HAP-1 (cell line): Measurements from ENCODE around the gene TLL1.

Experiments
- DNase-seq, 2 experiments: peaks; one replicate each; pipeline ENCODE4 v3.0.0-alpha.2; 2016 to 2020; ENCODE audit warnings: low spot score in 2 of 2
- H3K27me3 ChIP-seq: fragments of 250-450 bp; sonication (Bioruptor Pico); 2 replicates; pipeline ENCODE4 v1.5.1; 2020; ENCODE audit warnings: low read depth, mild to moderate bottlenecking, moderate library complexity
- H3K36me3 ChIP-seq: fragments of 250-450 bp; sonication (Bioruptor Pico); replicated peaks from 2 replicates; pipeline ENCODE4 v1.5.1; 2020; ENCODE audit warnings: mild to moderate bottlenecking
- H3K4me1 ChIP-seq: fragments of 250-450 bp; sonication (Bioruptor Pico); 2 replicates; pipeline ENCODE4 v1.5.1; 2020; ENCODE audit warnings: mild to moderate bottlenecking
- H3K4me3 ChIP-seq: fragments of 250-450 bp; sonication (Bioruptor Pico); 2 replicates; pipeline ENCODE4 v1.5.1; 2020; ENCODE audit warnings: mild to moderate bottlenecking, moderate library complexity
- H3K9me3 ChIP-seq: fragments of 250-450 bp; sonication (Bioruptor Pico); 2 replicates; pipeline ENCODE4 v1.5.1; 2020; ENCODE audit warnings: mild to moderate bottlenecking, moderate library complexity
- in situ Hi-C: fragments of 300-500 bp; cut with MboI; formaldehyde crosslinking; loops from 3 replicates; pipeline ENCODE4 v1.14.3; 2020; ENCODE audit warnings: low sequenced_read_pairs, inconsistent platforms, mixed read lengths

TLL1 gene

DNA sequence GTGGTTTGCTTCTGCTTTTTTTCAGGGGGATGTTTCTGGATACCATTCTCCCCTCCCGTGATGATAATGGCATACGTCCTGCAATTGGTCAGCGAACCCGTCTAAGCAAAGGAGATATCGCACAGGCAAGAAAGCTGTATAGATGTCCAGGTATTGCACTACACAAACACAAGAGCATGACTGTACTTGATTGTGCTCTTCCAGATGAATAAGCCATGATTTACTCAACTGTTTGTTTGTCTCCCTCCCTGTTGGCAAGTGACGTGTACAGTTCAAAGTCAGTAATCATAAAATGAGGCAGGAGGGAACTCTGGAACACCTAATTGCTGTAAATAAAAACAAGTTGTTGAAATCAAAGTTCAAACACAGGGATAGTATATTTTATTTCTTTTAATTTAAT, 141.4 kb downstream of the TLL1 start:
- Histone ChIP-seq H3K9me3 (no peaks in the 10 kb centered on the region), H3K27me3 (no peaks in the 10 kb centered on the region), H3K4me3 (no peak overlapping the region), H3K4me1 (no peaks in the 10 kb centered on the region), H3K36me3 (no peaks in the 10 kb centered on the region)
- in situ Hi-C loops = no loop called here
- DNase-seq = no peak

GRCh38 chr4:166017804-166018203, 144.8 kb downstream of the TLL1 start:
- DNase-seq = no peak
- Histone ChIP-seq H3K4me1 (no peaks in the 10 kb centered on the region), H3K27me3 (no peaks in the 10 kb centered on the region), H3K4me3 (no peak overlapping the region), H3K9me3 (no peaks in the 10 kb centered on the region), H3K36me3 (no peaks in the 10 kb centered on the region)
- in situ Hi-C loops = no loop called here

- H3K4me1 ChIP-seq = no peaks in the 10 kb centered on the region
- H3K27me3 ChIP-seq = no peaks in the 10 kb centered on the region
- in situ Hi-C loops = no loop called here
- no peak for DNase-seq
- H3K4me3 ChIP-seq = no peak overlapping the region
- H3K36me3 ChIP-seq = no peaks in the 10 kb centered on the region
- no peaks in the 10 kb centered on the region for H3K9me3 ChIP-seq
These were observed 146.6 kb downstream of the TLL1 start for GRCh38 chr4:166019441-166020220.

- Histone ChIP-seq H3K4me3 (no peak overlapping the region), H3K27me3 (no peaks in the 10 kb centered on the region), H3K36me3 (no peaks in the 10 kb centered on the region), H3K4me1 (no peaks in the 10 kb centered on the region), H3K9me3 (no peaks in the 10 kb centered on the region)
- DNase-seq = no peak
- in situ Hi-C loops = no loop called here
These were observed 148.6 kb downstream of the TLL1 start for GRCh38 chr4:166021617-166022016.

GRCh38 chr4:166034965-166035364, 161.9 kb downstream of the TLL1 start:
- no peak overlapping the region for H3K4me3 ChIP-seq
- H3K27me3 ChIP-seq = no peaks in the 10 kb centered on the region
- peaks cover 8% of the 10 kb centered on the region for H3K4me1 ChIP-seq
- no peaks in the 10 kb centered on the region for H3K36me3 ChIP-seq
- no peak for DNase-seq
- no peaks in the 10 kb centered on the region for H3K9me3 ChIP-seq
- in situ Hi-C loops = no loop called here

GRCh38 chr4:166039822-166040221, 166.8 kb downstream of the TLL1 start:
- DNase-seq = no peak
- no peaks in the 10 kb centered on the region for H3K9me3 ChIP-seq
- peaks cover 22% of the 10 kb centered on the region for H3K4me1 ChIP-seq
- H3K36me3 ChIP-seq = no peaks in the 10 kb centered on the region
- H3K4me3 ChIP-seq = no peak overlapping the region
- in situ Hi-C loops = no loop called here
- no peaks in the 10 kb centered on the region for H3K27me3 ChIP-seq

DNA sequence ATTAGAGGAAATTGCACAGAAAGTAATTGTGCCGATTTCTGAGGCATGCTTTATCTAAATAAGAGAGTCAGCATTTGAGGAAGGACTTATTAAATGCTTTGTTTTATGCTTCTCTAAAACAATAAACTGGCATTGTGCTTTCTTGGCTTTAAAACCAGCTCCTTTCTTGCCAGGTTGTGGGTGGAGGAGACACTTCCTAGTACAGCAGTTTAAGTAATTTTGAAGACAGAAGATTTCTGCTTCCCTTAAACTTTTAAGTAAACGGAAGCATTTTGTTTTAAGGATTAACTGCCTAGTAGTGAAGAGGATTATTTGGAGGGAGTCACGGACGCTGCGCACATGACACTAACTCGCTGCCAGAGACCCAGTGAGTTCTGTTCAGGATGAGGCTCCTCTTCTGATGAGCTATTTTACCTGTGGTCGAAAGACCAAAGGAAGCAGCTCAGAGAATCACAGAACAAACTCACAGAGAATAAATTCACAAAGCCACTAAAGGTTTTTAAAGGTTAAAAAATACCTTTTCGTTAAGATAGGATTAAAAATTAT, 169.5 kb downstream of the TLL1 start:
- no peaks in the 10 kb centered on the region for H3K36me3 ChIP-seq
- no peaks in the 10 kb centered on the region for H3K9me3 ChIP-seq
- in situ Hi-C loops = no loop called here
- DNase-seq = peak; percentile 10 to 24
- no peaks in the 10 kb centered on the region for H3K27me3 ChIP-seq
- H3K4me3 ChIP-seq = no peak overlapping the region
- H3K4me1 ChIP-seq = peaks cover 22% of the 10 kb centered on the region

DNA sequence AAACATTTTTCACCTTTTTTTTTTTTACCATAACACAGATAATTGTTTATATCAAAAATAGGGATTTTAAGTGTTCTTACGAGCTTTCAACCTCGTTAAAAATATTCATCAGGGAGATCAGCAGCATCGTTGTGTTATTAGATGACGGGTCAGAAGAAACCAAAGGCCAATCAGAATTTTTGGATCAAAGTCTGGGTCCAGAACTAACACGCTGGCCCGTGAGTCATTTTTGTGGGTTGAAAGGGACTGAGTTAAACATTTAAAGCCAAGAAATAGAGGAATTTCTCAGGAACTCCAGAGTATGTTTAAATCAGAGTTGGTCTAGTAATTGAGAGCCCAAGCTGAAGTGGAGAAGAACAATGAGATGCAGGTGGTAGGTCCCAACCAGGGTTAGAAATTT, 170.8 kb downstream of the TLL1 start:
- H3K27me3 ChIP-seq = no peaks in the 10 kb centered on the region
- peak in 1 of 2 experiments; percentile 7 for DNase-seq
- H3K4me1 ChIP-seq = peaks cover 13% of the 10 kb centered on the region
- no peaks in the 10 kb centered on the region for H3K36me3 ChIP-seq
- in situ Hi-C loops = no loop called here
- H3K9me3 ChIP-seq = no peaks in the 10 kb centered on the region
- H3K4me3 ChIP-seq = no peak overlapping the region

- no peak overlapping the region for H3K4me3 ChIP-seq
- H3K4me1 ChIP-seq = peaks cover 13% of the 10 kb centered on the region
- in situ Hi-C loops = no loop called here
- no peaks in the 10 kb centered on the region for H3K36me3 ChIP-seq
- no peaks in the 10 kb centered on the region for H3K9me3 ChIP-seq
- DNase-seq = no peak
- no peaks in the 10 kb centered on the region for H3K27me3 ChIP-seq
These were observed 171.8 kb downstream of the TLL1 start for GRCh38 chr4:166044871-166045270.

- in situ Hi-C loops = no loop called here
- H3K4me1 ChIP-seq = peaks cover 13% of the 10 kb centered on the region
- no peaks in the 10 kb centered on the region for H3K36me3 ChIP-seq
- no peak for DNase-seq
- no peaks in the 10 kb centered on the region for H3K27me3 ChIP-seq
- no peaks in the 10 kb centered on the region for H3K9me3 ChIP-seq
- no peak overlapping the region for H3K4me3 ChIP-seq
These were observed 172.4 kb downstream of the TLL1 start for GRCh38 chr4:166045457-166045856.

GRCh38 chr4:166049036-166049435, 176.0 kb downstream of the TLL1 start:
- no peaks in the 10 kb centered on the region for H3K9me3 ChIP-seq
- in situ Hi-C loops = no loop called here
- H3K27me3 ChIP-seq = no peaks in the 10 kb centered on the region
- H3K36me3 ChIP-seq = no peaks in the 10 kb centered on the region
- no peak for DNase-seq
- H3K4me1 ChIP-seq = peaks cover 2% of the 10 kb centered on the region
- H3K4me3 ChIP-seq = no peak overlapping the region

GRCh38 chr4:166064721-166065120, 191.7 kb downstream of the TLL1 start:
- H3K4me1 ChIP-seq = no peaks in the 10 kb centered on the region; the same call in 1 of the 2 replicates
- no peak overlapping the region for H3K4me3 ChIP-seq
- H3K36me3 ChIP-seq = no peaks in the 10 kb centered on the region
- in situ Hi-C loops = no loop called here
- H3K9me3 ChIP-seq = no peaks in the 10 kb centered on the region
- no peaks in the 10 kb centered on the region for H3K27me3 ChIP-seq
- peak in 1 of 2 experiments; percentile 13 for DNase-seq

DNA sequence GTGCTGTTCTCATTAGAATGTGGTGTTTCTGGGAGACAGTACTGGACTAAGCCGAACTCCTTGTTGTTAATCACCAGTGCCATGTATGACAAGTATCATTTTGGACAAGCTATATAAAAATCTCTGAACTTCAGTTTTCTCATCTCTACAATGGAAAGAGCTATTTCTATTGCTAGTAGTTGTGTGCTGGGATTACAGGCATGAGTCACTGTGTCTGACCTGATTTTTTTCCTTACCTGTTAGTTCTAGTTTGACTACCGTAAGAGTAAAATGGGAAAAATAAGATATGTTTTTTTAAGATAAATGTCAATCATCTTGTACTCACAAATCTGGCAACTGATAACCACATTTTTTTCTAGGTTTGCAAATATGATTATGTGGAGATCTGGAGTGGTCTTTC, 192.3 kb downstream of the TLL1 start:
- Histone ChIP-seq H3K4me3 (no peak overlapping the region), H3K4me1 (no peaks in the 10 kb centered on the region; the same call in 1 of the 2 replicates), H3K27me3 (no peaks in the 10 kb centered on the region), H3K36me3 (no peaks in the 10 kb centered on the region), H3K9me3 (no peaks in the 10 kb centered on the region)
- in situ Hi-C loops = no loop called here
- DNase-seq = no peak

- Histone ChIP-seq H3K4me3 (no peak overlapping the region), H3K4me1 (no peaks in the 10 kb centered on the region; the same call in 1 of the 2 replicates), H3K36me3 (no peaks in the 10 kb centered on the region), H3K27me3 (no peaks in the 10 kb centered on the region), H3K9me3 (no peaks in the 10 kb centered on the region)
- DNase-seq = no peak
- in situ Hi-C loops = no loop called here
These were observed 193.9 kb downstream of the TLL1 start for GRCh38 chr4:166066936-166067335.
